Measurements from ENCODE around the gene DGCR2.
A peak's percentile ranks its signal among the peaks of the same experiment; 100 is the strongest.
"Not testable (repeated sequence)": the region's sequence is repeated elsewhere in the genome, so short reads cannot be mapped to it uniquely, and the experiment has no call there.

The DGCR2 gene

GRCh38 chr22:18997306-18997924, 124.8 kb downstream of the DGCR2 start:
- DNase-seq, result no peak

- no peak for DNase-seq
Observed at GRCh38 chr22:18996376-18996900, 125.8 kb downstream of the DGCR2 start.

GRCh38 chr22:18995327-18995711, 126.9 kb downstream of the DGCR2 start:
- no peak for DNase-seq

- no peak for DNase-seq
Observed at GRCh38 chr22:18994701-18995326, 127.4 kb downstream of the DGCR2 start.

GRCh38 chr22:18994056-18994455, 128.2 kb downstream of the DGCR2 start:
- DNase-seq, result no peak

- DNase-seq, result no peak
Observed at GRCh38 chr22:18992543-18993198, 129.5 kb downstream of the DGCR2 start.

GRCh38 chr22:18991821-18992442, 130.3 kb downstream of the DGCR2 start:
- DNase-seq, result no peak

GRCh38 chr22:18991138-18991432, 131.1 kb downstream of the DGCR2 start:
- no peak for DNase-seq

- no peak for DNase-seq
Observed at GRCh38 chr22:18990355-18991137, 131.7 kb downstream of the DGCR2 start.

GRCh38 chr22:18988958-18989357, 133.3 kb downstream of the DGCR2 start:
- DNase-seq, result no peak

- DNase-seq, result peak; percentile 6 to 31
Observed at GRCh38 chr22:18987765-18988164, 134.4 kb downstream of the DGCR2 start.

- DNase-seq, result not testable (repeated sequence)
Observed at GRCh38 chr22:18987114-18987513, 135.1 kb downstream of the DGCR2 start.
